Neuron (in vitro differentiated cells): ENCODE measurements around the gene SF3B1.
"Not testable (repeated sequence)": the region's sequence is repeated elsewhere in the genome, so short reads cannot be mapped to it uniquely, and the experiment has no call there.

ENCODE experiments used
- H2AFZ ChIP-seq: one replicate; pipeline ENCODE4 v1.6.1; 2013; ENCODE audit warnings: low read depth, mild to moderate bottlenecking, inconsistent platforms, low read length, moderate library complexity
- H3K27me3 ChIP-seq: one replicate; pipeline ENCODE4 v1.6.1; 2013; ENCODE audit warnings: low read length; ENCODE audit not compliant: insufficient read depth
- H3K36me3 ChIP-seq: one replicate; pipeline ENCODE4 v1.6.1; 2013; ENCODE audit warnings: low read length; ENCODE audit not compliant: insufficient read depth
- H3K4me1 ChIP-seq: one replicate; pipeline ENCODE4 v1.6.1; 2013; ENCODE audit warnings: low read length; ENCODE audit not compliant: insufficient read depth
- H3K4me3 ChIP-seq: 2 replicates; pipeline ENCODE4 v1.5.1; 2013; ENCODE audit warnings: mild to moderate bottlenecking, low read length, moderate library complexity
- H3K9me3 ChIP-seq: one replicate; pipeline ENCODE4 v1.6.1; 2013; ENCODE audit warnings: low read length

Gene SF3B1

DNA sequence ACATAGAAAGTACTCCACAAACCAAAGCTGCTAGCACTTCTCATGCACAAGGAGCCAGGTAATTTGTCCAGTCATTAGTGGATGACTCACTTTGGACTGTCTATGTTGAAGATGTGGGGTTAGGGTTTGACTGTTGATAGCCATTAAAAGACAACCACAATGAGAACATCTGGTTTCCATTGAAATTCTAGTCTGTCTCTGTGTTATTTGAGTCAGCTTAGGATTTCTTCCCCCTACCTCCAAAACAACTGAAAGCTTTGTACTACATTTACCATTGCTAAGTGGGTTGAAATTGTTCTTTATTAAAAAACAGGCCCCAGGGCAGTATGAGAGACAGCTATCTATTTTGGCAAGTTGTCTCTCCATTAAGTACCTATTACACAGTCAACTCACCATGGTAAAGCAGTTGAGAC lies 74.1 kb downstream of the SF3B1 start:
- no peaks in the 10 kb centered on the region for H3K36me3 ChIP-seq

DNA sequence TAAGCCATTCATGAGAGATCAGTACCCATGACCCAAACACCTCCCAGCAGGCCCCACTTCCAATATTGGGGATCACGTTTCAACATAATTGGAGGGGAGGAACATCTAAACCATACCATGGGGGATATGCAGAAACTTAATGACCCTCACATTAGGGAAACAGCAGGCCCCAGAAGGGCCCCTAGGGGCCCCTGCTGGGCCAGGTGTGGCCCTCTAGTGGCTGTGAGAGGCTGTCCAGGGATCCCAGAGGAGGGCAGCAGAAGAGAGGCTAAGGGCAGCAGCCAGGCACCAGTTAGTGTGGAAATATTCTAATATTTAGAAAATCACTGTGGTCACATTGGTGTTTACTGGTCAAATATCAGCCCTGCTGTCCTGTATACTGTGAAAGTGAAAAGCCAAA lies 75.0 kb downstream of the SF3B1 start:
- H3K9me3 ChIP-seq, result no peaks in the 10 kb centered on the region
- no peak overlapping the region for H3K4me3 ChIP-seq
- no peak overlapping the region for H2AFZ ChIP-seq
- peaks cover 2% of the 10 kb centered on the region for H3K27me3 ChIP-seq
- no peaks in the 10 kb centered on the region for H3K4me1 ChIP-seq
- no peaks in the 10 kb centered on the region for H3K36me3 ChIP-seq

More for the DNA sequence above, 74.1 kb downstream of the SF3B1 start:
- Histone ChIP-seq H3K27me3 (peaks cover 2% of the 10 kb centered on the region), H3K4me1 (no peaks in the 10 kb centered on the region), H3K4me3 (no peak overlapping the region), H3K9me3 (no peaks in the 10 kb centered on the region), H2AFZ (no peak overlapping the region)

DNA sequence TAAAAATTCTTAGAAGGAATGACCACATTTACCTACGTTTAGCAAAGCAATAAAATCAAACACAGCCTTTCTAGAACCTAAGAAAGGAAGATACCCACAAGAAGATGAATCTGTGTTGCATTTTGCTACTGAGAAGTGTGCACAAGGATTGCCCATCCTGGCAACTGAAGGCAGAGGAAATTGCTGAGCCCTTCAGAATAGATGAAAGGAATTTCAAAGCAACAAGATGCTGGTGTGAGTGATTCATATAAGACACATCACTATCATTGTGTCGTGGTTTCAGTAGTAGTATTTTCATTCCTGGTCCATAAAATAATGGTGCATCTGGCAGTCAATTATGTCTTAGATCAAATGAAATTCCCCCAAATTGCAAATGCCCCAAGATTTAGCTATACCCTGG lies 75.9 kb downstream of the SF3B1 start:
- H3K27me3 ChIP-seq, result no peaks in the 10 kb centered on the region
- H3K36me3 ChIP-seq, result no peaks in the 10 kb centered on the region
- H3K4me1 ChIP-seq, result no peaks in the 10 kb centered on the region
- no peak overlapping the region for H3K4me3 ChIP-seq
- H2AFZ ChIP-seq, result no peak overlapping the region
- H3K9me3 ChIP-seq, result no peaks in the 10 kb centered on the region

DNA sequence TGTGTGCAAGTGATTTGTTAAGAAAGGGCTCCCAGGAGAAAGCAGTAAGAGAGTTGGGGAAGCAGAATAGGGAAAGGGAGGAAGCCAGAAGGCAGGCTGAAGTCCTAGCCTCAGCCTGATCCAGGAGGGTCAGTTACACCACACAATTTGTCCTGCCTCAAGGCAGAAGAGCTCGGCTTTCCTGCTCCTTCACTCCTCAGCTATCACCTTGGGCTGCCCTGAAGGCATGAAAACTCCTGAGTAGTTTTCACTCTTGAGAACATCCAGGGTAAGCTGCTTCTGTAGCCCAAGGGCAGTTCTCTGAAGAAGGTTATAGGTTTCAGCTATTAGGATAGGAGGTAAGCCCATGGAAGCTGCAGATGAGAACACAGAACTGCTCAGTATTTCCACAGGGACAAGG lies 76.8 kb downstream of the SF3B1 start:
- Histone ChIP-seq H3K36me3 (no peaks in the 10 kb centered on the region), H3K27me3 (no peaks in the 10 kb centered on the region), H3K4me3 (no peak overlapping the region), H2AFZ (no peak overlapping the region), H3K9me3 (no peaks in the 10 kb centered on the region), H3K4me1 (no peaks in the 10 kb centered on the region)

DNA sequence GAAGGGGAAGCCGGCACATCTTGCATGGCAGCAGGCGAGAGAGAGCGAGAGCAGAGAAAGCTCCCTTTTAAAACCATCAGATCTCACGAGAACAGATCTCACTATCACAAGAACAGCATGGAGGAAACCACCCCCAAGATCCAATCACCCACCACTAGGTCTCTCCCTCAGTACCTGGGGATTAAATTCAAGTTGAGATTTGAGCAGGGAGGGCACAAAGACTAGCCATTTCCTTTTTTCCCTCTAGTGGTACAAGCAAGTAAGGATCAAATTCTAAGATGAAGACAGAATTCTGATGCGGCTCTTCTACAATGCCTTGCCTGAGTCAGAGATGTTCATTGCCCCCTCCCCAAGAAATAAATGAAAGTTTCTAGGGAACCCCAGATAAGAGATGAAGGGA lies 78.7 kb downstream of the SF3B1 start:
- Histone ChIP-seq H3K4me3 (no peak overlapping the region), H2AFZ (no peak overlapping the region), H3K36me3 (no peaks in the 10 kb centered on the region), H3K4me1 (no peaks in the 10 kb centered on the region), H3K27me3 (no peaks in the 10 kb centered on the region), H3K9me3 (no peaks in the 10 kb centered on the region)

DNA sequence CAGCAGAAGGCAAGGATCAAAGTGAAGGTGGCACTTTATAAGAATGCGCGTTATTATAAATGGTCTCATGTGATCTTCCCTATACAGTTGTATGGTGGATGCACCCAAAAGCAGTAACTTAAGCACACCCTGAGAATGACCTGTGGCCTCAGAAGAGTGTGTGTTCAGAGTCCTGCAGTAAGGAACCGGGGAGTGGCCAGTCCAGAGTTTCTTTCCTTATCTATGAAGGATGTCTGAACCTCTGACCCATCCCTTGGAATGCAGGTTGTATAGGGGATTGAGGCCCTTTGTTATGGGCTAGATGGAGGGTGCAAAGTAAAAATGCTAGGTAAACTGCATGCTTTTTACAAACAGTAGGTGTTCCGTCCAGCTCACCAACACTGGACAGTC lies 80.7 kb downstream of the SF3B1 start:
- Histone ChIP-seq H3K4me3 (no peak overlapping the region), H3K27me3 (no peaks in the 10 kb centered on the region), H2AFZ (no peak overlapping the region), H3K4me1 (no peaks in the 10 kb centered on the region), H3K36me3 (no peaks in the 10 kb centered on the region), H3K9me3 (no peaks in the 10 kb centered on the region)

DNA sequence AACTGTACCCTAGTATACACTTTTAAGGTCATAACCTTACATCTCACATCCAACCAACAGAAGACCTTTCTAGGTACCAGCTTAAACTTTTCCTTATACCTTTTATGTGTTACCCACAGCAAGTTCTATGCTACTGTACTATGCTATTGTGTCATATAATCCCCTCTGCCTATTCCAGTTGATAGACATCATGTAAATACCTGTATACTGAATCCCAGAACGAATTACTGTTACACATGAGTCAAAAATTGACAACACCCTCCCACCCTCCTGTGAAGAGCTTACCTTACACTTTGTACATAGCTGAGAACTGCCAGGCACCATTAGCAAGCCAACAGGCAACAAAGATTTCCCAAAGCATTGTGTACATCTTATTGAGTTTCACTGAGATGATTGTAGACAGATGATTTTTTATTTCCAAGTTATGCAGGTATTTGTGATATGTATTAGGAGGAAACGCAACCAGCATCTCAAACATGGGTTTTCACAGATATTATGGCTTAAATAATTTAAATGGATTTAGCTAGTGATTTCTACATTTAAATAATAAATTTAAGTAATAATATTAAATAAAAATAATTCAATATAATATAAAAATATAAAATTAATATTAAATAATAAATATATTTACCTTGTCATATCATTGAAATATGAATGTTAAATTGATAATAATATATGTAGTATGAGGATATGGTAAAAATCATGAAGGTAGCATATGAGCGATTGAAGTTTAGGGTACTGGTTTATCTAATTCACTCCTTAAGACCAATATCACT lies 81.2 kb downstream of the SF3B1 start:
- no peaks in the 10 kb centered on the region for H3K4me1 ChIP-seq
- no peak overlapping the region for H2AFZ ChIP-seq
- no peaks in the 10 kb centered on the region for H3K9me3 ChIP-seq
- H3K27me3 ChIP-seq, result no peaks in the 10 kb centered on the region
- no peaks in the 10 kb centered on the region for H3K36me3 ChIP-seq
- no peak overlapping the region for H3K4me3 ChIP-seq

DNA sequence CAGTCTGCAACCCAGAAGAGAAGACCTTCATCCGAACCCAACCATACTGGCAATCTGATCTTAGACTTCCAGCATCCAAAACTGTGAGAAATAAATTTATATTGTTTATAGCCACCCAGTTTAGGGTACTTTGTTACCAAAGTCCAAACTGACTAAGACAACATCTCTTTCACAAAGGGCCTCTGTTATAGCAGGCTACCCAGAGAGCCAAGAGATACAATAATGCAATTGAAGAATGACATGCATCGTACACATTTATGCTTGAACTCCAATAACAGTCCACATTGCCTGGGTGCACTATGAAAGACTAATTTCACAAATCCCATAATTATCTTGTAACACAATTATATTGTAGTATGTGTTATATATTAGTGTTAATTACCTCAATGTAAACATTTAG lies 85.1 kb downstream of the SF3B1 start:
- Histone ChIP-seq H3K4me3 (no peak overlapping the region), H3K4me1 (no peaks in the 10 kb centered on the region), H3K9me3 (no peaks in the 10 kb centered on the region), H2AFZ (no peak overlapping the region), H3K27me3 (peaks cover 5% of the 10 kb centered on the region), H3K36me3 (no peaks in the 10 kb centered on the region)

DNA sequence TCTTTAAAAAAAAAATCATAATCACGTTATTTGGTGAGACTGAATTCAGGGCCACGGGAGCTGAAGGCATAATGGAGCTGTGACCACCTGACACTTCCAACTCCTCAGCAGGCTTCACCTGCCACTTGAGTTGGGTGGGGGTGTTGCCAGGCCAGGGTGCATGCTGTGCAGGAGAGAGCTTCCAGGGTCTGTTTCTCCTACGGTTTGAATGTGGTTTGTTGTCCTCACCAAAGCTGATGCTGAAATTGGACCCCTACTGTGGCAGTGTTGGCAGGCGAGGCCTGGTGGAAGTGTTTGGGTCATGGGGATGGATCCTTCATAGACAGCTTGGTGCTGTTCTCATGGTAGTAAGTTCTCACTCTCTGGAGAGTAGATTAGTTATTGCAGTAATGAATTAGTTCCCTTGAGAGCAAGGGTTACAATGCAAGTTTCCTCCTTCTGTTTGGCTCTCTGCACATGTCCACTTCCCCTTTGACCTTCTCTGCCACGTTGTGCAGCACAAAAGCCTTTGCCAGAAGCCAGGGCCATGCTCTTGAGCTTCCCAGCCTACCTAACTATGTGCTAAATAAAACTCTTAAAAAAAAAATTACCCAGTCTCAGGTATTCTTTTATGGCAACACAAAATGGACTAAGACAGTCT lies 86.0 kb downstream of the SF3B1 start:
- no peak overlapping the region for H2AFZ ChIP-seq
- no peaks in the 10 kb centered on the region for H3K36me3 ChIP-seq
- H3K27me3 ChIP-seq, result peaks cover 5% of the 10 kb centered on the region
- H3K9me3 ChIP-seq, result no peaks in the 10 kb centered on the region
- H3K4me3 ChIP-seq, result no peak overlapping the region
- H3K4me1 ChIP-seq, result no peaks in the 10 kb centered on the region

DNA sequence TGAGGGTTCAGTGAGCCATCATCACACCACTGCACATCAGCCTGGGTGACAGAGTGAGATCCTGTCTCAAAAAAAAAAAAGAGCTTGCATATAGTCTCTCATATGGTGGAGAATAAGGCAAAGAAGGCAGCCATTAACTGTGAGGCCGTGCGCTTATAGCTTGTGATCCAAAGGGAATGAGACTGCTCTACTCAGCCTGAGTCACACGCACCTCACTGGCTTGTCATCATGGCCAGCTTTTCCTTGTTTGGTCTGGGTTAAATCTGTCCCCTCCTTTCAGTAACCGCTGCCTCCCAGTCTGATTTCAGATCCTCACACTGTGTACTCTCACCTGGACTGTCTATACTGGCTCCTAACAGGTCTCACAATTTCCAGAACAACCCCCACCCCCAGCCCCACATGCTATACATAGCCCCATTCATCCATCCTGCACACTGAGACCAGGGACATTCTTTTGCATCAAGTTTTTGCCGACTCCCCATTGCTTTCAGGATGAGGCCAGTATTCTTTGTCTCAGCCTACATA lies 88.9 kb downstream of the SF3B1 start:
- no peaks in the 10 kb centered on the region for H3K36me3 ChIP-seq
- H3K9me3 ChIP-seq, result no peaks in the 10 kb centered on the region
- no peak overlapping the region for H2AFZ ChIP-seq
- H3K4me1 ChIP-seq, result no peaks in the 10 kb centered on the region
- no peak overlapping the region for H3K4me3 ChIP-seq
- H3K27me3 ChIP-seq, result peaks cover 5% of the 10 kb centered on the region

DNA sequence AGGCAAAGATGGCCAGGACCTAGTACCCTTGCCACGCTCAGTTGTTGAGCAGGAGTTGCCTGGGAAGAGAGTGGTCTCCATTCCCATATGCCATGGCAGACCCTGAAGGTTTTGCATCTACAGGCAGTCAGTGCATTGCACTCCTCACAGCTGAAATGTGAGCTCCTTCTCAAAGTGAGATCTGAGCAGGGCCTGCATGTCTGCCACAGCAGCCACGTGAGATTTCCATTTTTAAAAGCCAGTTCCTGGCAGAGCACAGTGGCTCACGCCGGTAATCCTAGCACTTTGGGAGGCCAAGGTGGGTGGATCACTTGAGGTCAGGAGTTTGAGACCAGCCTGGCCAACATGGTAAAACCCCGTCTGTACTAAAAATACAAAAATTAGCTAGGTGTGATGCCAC lies 90.9 kb downstream of the SF3B1 start:
- not testable (repeated sequence) for H2AFZ ChIP-seq, H3K4me1 ChIP-seq, H3K36me3 ChIP-seq, H3K4me3 ChIP-seq, H3K9me3 ChIP-seq, H3K27me3 ChIP-seq

DNA sequence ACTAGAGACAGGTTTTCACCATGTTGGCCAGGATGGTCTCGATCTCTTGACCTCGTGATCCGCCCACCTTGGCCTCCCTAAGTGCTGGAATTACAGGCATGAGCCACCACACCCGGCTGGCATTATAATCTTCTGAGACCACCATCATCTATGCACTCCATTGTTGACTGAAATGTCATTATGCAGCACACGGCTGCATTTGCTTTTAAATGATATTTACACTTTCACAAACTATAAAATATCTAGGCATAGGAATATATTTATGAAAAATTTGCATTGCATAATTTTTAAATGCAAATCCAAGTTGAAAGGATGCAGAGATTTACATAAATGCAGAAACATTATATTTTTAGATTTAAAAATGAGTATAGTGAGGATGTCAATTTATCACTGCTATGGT lies 94.2 kb downstream of the SF3B1 start:
- no peaks in the 10 kb centered on the region for H3K9me3 ChIP-seq
- H3K36me3 ChIP-seq, result no peaks in the 10 kb centered on the region
- no peaks in the 10 kb centered on the region for H3K4me1 ChIP-seq
- H2AFZ ChIP-seq, result no peak overlapping the region
- H3K27me3 ChIP-seq, result no peaks in the 10 kb centered on the region
- no peak overlapping the region for H3K4me3 ChIP-seq
